NCI-H1092 treated with DMSO at 0.1 percent for 48 hours (cell line): Measurements from ENCODE around the gene ATXN1.
"Not testable (repeated sequence)": the region's sequence is repeated elsewhere in the genome, so short reads cannot be mapped to it uniquely, and the experiment has no call there.

Experiments
- DNase-seq: peaks from one replicate; lab custom pipeline; 2025; lab: John Stamatoyannopoulos, UW

Gene ATXN1

DNA sequence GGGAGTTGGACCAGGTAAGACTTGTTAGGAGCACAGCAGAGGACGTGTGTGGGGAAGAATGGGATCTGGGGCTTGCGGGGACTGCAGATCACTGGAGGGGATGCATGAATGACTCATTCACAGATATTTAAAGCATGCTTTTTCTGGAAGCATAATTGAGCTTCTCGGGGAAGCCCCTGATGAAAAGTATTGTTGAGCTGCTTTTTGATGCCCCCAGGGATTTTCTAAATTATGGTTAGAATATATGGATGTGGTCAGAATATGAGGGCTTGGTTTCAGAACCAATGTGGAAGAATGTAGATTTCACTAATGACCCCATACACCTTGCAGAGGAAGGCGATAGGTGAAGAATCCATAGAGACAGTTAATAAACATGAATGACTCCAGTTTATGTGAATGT lies 486.8 kb downstream of the ATXN1 start:
- DNase-seq = no peak

DNA sequence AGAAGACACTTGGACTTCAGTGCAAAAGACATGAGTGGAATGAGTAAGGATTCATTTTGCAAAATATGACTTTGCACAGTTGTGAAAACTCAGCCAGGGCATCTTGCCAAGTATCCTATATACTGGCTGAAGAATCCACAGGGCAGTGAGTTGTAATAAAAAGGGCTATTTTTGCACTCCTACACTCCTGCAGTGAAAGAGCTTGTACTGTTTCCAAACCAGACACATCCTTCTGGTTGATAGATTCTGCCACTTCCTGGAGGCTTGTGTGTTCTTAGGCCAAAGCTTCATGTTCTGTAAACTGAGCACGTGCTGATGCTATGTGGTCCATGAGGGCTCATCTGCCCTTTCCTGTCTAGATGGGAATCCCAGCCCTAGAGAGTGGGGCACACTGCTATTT lies 488.0 kb downstream of the ATXN1 start:
- DNase-seq = no peak

DNA sequence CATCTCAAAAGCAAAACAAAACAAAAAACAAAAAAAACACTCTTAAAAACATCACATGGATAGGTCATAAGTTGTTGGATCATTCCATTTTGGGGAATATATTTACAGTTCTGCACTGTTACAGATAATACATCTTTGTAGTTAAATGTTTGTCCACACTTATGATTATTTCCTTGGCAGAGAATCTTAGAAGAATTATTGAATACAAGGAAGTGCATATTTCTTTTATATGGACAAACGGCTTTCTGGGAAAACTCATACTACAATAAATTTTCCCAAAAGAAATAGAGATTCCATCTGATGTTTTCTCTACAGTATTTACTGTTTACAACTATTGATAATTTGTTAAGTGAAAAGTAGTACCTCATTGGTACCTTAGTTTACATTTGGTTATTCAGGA lies 489.1 kb downstream of the ATXN1 start:
- no peak for DNase-seq

DNA sequence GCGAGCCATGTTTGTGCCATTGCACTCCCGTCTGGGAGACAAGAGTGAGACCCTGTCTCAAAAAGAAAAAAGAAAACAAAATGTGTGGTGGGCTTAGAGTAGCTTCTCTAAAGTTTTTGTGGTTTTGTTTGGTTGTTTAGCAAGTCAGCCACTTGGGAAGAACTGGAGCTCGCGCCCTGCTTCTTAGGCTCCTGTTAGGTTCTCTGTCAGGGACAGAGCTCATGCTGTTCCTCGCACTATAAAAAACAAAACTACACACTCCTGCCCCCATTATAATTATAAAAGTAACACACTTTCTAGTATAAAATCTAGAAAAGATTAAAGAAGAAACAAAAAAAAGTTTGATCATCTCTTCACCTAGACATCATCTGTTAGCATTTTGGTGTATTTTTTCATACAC lies 489.8 kb downstream of the ATXN1 start:
- DNase-seq = no peak

DNA sequence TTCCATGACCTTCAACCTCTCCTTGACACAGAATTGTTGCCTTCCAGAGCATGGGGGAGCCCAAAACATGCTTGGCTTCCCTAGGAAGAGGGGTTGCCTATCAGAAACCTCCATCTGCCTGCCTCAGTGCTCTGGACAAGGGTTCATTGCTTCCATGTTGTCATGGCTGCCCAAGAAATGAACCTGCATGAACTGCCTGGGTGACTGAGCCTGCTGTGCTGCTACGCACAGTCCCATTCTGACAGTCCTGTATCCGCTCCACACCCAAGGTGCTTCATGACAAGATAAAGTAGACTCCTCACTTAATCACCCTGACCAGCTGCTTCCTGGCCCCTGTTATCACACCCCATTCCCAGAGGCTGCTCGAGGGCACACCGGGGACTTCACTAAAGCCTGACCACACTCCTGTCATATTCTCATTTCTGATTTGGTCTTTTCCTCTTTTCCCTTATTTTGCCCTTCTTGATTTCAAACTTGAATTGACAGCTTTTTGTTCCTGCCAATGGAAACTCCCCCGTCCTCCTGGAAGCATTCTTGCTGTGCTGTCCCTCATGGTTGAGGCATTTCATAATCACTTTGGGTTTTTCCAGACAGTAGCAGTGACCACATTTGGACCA lies 491.0 kb downstream of the ATXN1 start:
- no peak for DNase-seq

DNA sequence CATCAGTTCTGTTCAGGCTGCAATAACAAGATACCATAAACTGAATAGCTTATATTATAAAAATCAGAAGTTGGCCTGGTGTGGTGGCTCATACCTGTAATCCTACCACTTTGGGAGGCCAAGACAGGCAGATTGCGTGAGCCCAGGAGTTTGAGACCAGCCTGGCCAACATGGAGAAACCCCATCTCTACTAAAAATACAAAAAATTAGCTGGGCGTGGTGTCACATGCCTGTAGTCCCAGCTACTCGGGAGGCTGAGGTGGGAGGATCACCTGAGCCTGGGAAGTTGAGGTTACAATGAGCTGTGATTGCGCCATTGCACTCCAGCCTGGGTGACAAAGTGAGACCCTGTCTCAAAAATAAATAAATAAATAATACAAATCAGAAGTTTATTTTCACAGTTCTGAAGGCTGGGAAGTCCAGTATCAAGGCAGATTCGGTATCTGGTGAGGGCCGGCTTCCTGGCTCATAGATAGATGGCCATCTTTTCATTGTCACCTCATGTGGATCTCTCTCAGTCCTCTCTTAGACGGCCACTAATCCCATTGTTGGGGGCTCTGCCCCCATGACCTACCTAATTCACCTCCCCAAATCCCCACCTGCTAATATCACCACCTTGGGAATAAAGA lies 491.7 kb downstream of the ATXN1 start:
- DNase-seq = not testable (repeated sequence)

DNA sequence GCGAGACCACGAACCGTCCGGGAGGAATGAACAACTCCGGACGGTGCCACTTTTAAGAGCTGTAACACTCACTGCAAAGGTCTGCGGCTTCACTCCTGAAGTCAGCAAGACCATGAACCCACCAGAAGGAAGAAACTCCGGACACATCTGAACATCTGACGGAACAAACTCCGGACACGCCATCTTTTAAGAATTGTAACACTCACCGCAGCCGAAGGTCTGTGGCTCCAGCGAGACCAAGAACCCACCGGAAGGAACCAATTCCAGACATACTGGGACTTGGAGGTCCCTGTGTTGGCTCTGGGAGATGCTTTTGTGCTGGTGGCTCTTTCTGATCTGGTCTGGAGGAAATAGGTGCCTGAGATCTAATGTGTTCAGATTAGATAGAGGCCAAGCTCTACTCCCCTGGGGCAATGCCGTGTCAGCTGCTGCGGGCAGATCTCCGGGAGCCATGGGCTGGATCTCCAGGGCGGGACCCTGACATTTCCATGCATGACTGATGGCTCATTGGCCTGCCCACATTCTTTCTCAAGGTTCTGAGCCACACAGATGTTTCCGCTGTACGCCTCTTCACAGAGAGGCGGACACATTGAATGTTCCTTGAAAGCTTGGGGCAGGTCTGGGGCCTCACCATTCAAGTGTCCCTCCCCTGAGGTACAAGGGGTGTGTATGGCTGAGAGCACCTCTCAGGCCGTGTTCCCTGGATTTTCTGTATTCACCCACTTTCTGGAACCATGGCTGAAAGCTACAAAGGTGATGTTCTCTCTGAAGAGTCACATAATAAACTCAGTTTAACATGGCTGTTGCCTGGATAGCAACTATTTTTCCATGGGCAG lies 493.6 kb downstream of the ATXN1 start:
- DNase-seq = no peak

DNA sequence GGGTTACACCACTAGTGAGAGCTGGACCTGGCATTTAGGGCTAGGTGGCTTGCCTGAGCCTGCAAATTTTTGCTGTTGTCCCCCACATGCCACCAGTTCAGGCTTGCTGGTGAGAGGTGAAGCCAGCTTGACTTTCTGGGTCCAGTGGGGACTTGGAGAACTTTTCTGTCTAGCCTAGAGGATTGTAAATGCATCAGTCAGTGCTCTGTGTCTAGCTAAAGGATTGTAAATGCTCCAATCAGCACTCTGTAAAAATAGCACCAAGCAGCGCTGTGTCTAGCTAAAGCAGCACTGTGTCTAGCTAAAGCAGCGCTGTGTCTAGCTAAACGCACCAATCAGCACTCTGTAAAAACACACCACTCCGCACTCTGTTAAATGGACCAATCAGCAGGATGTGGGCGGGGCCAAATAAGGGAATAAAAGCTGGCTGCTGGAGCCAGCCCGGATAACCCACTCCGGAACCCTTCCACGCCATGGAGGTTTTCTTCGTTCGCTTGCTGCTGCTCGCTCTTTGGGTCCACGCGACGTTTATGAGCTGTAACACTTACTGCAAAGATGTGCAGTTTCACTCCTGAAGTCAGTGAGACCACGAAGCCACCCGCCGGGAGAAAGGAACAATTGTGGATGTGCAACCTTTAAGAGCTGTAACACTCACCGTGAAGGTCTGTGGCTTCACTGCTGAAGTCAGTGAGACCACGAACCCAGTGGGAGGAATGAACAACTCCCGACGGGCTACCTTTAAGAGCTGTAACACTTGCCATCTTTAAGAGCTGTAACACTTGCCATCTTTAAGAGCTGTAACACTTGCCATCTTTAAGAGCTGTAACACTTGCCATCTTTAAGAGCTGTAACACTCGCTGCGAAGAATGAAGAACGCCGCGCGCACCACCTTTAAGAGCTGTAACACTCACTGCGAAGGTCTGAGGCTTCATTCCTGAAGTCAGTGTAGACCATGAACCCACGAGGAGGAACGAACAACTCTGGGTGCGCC lies 495.6 kb downstream of the ATXN1 start:
- no peak for DNase-seq

DNA sequence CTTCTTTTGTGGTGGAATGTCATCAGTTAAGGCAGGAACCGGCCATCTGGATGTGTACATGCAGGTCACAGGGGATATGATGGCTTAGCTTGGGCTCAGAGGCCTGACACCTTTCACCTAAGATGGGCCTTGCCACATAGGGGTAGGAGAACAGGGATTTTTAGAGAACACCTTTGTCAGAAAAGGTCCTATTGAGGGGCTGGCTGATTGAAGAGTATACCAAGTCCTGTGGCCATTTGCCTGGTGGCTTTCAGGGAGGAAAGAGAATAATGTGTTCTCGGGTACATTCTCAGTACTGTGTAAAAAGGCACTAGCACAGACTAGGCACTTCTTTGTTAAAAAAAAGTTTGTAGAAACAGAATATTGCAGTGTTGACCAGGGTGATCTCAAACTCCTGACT lies 496.5 kb downstream of the ATXN1 start:
- no peak for DNase-seq

DNA sequence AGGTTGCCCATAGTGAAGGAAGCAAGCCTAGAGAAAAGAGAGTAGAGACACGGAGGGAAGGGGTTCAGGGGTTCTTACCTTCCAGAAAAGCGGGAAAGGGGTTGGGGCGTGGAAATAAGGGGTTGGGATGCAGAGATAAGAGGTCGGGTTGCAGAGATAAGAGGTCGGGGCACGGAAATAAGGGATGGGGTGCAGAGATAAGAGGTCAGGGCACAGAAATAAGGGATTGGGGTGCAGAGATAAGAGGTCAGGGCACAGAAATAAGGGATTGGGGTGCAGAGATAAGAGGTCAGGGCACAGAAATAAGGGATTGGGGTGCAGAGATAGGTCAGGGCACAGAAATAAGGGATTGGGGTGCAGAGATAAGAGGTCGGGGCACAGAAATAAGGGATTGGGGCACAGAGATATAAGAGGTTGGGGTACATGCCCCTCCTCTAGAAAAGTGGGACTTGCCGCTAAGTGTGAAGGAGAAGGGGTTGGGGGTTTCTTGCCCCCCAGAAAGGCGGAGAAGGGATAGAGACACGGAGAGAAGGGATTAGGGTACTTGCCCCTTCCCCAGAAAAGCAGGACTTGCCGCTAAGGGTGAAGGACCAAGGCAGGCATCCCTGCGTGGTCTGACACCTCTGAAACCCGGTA lies 497.7 kb downstream of the ATXN1 start:
- not testable (repeated sequence) for DNase-seq

DNA sequence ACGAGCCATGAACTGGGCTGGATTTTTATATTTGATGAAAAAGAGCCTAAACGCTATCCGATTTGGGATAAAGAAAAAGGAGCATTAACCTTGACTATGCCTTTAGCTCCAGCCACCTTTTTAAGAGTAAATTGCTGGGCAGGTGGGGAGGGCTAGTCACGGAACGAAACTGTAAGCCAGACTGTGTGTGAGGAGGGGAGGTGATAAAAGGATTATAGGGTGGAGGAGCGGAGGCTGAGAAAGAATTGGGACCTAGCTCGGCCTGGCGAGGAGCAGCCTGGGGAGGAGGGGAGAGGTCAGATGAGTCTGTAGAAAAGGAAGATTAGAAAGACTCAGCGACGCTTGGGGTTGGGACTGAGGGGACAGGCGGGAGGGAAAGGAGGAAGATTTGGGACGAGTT lies 498.5 kb downstream of the ATXN1 start:
- DNase-seq = not testable (repeated sequence)

DNA sequence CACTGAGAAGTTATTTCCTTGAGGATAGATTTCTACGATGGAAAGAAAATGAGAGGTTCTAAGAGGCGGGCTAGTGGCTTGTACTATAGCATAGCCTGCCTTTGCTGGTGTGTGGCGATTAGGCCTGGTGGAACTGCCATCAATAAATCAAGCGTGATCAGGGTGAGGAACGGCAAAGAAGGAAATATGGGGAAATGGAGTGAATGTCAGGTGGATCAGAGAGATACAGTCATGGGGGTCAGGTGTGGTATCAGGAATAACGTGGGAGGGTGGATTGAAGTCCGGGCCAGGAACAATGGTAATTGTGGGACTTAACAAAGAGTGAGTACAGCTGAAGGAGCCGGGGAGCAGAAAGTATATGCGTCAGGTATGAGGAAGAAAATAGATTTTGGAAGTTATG lies 500.7 kb downstream of the ATXN1 start:
- not testable (repeated sequence) for DNase-seq

DNA sequence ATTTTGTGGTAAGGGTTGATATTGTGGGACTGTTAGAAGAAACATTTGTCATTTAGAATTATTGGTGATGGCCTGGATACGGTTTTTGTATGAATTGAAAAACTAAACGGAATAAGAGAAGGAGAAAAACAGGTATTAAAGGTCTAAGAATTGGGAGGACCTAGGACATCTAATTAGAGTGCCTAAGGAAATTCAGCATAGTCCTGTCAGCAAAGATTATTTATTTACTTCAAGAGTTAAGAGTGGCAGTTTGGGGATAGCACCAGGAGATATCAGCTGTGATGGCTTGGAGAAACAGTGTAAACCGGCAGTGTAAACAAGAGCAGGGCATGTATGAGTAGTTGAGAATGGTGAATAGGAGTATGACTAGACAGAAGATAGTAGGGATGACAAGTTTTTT lies 501.7 kb downstream of the ATXN1 start:
- DNase-seq = not testable (repeated sequence)

DNA sequence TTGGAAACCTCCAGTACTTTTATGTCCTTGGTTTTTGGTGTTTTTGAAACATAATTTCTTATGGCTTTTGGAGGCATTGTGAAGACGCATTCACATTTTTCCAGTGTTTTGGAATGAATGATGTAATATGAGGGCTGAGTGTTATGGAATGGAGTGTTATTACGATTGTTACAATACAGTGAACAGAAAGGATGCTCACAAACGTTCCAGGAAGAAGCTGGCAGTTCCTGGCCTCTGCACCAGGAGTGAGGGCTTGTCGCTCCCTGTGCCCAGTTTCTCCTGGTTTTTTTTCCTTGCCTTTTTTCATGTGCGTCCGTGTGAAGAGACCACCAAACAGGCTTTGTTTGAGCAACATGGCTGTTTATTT lies 502.6 kb downstream of the ATXN1 start:
- no peak for DNase-seq

DNA sequence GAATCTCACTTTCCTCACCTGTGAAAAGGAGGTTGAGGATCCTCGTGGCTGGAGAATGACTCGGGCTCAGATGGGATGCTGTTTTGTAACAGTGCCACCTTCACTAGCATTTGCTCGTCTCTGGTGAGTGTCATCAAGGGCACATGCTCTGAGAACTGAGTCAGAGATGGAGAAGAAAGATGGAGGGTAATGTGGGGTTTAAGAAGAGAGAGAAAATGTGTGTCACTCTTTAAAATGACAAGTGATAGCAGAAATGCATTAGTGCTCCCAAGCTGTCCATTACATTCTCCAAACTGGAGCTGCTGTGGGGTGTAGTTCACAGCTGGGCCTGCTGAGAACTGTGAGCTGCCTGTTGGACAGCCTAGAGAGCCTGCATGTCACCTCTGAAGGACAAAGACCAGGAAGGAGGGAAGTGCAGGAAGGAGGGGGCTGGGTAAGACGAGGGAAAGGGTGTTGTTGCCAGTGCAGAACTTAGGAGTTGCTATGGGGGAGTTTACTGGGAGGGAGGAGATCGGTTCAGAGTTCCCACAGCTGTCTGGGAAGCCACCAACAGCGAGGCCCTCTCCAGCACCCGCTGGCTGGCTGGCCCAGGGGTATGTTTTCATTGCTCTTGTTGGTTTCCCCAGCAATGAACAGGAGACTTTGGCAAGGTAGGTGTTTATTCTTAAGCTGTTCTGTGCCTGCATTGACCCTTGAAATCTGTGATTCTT lies 503.1 kb downstream of the ATXN1 start:
- no peak for DNase-seq

DNA sequence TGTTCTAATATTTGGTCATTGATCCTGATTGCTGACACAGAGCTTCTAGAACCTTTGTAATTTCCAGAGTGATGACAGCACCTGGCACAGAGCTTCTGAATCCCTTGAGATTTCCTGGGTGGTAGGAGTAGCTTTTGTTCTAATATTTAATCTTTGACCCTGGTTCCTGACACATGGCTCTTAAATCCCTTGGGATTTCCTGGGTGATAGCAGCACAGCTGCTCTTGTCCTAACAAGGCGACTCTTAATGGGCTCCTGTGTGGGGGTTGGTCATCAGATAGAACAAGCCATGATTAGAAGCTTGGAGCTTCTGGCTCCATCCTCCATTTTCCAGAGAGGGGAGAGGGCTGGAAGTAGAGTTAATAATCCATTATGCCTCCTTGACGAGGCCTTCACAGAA lies 504.5 kb downstream of the ATXN1 start:
- DNase-seq = no peak

DNA sequence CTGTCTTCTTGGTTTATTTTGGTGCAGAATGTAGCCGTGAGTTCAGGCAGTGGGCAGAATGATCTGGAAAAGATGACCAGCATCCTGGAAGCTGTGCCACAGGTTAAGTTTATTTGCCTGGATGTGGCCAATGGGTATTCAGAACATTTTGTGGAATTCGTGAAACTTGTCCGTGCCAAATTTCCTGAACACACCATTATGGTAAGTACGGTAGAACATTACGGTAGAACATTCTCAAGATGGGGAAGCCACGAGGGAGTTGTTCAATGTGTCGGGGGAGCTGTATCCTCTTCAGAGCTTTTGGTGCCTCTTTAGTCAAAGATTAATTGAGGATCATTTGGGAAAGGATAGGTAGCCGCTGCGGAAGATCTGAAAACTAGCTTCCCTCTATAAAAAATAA lies 506.7 kb downstream of the ATXN1 start:
- no peak for DNase-seq

DNA sequence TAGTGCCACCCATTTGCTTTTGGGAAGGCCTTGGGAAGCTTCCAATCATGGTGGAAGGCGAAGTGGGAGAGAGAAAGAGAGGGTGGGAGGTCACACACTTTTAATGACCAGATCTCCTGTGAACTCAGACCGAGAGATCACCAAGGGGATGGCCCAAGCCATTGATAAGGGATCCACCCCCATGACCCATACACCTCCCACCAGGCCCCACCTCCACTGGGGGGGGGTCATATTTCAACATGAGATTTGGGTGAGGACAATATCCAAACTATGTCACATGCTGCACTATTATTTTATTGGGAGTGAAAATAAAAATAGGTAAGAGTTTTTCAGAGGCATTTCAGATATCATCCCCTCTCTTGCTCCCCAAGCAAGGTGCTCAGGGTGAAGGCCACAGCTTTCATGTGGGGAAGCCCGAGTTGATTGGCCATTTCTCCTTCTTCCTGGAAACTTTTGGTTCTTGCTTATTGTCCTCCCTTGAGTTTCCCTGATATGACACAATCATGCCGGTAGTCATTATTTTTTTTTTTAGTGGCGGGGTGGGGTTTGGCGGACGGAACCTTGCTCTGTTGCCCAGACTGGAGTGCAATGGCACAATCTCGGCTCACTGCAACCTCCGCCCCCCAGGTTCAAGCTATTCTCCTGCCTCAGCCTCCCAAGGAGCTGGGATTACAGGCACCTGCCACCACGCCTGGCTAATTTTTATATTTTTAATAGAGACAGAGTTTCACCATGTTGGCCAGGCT lies 507.7 kb downstream of the ATXN1 start:
- DNase-seq = no peak

DNA sequence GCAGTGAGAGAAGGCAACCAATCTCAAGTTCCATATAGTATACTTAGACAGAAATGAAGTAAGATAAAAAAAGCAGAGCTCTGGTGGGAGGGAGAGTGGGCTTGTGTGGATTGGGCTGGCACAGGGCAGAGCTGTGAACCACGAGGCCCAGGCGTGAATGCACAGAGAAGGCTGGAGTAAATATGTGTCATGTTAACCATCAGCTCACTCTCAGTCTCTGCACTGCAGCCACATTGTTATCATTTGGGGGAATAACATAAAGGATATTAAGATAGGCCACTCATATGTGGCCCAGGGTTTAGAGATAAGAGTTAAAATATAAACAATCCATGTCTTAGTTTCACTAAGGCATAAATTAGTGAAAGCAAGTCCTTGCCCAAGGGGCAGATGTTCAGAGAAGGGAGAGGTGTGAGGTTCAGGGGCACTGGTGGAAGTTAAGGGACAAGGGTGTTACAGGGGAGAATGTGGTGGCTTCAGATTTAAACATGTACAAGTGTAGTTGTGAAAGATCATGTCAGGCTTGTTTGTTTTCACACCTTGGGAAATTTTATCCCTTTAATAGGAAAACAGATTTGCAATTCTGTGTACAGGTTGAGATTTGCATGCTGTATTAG lies 508.5 kb downstream of the ATXN1 start:
- DNase-seq = no peak

DNA sequence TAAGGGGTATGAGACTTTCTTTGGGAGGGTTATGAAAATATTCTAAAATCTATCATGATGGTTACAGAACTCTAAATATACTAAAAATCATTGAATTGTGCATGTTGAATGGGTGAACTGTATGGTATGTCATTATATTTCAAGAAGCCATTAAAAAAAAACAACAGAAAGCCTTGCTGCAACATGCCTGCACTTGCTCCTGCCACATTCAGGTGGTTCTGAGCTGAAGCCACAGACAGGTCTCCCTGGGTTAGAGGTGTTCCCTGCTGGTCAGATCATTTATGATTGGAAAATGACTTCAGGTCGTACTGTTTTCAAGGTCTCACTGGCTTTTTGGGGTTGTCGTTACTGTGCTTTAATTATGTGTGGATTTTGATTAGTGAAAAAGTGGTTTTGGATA lies 509.6 kb downstream of the ATXN1 start:
- DNase-seq = no peak
